VCaP (cell line): ENCODE data around the gene LPP.

Source experiments
- H3K27ac ChIP-seq: fragments of 450-650 bp; 2 replicates; pipeline ENCODE4 v1.5.1; 2017
- TF ChIP-seq, protein P1 (sequence below): fragments of 450-650 bp; conservative IDR thresholded peaks from 2 replicates; pipeline ENCODE4 v1.5.1; 2017; ENCODE audit warnings: mild to moderate bottlenecking, moderate library complexity

The LPP gene

GRCh38 chr3:188212308-188212969 is 58.5 kb downstream of the LPP start:
- TF ChIP-seq, protein P1, sequence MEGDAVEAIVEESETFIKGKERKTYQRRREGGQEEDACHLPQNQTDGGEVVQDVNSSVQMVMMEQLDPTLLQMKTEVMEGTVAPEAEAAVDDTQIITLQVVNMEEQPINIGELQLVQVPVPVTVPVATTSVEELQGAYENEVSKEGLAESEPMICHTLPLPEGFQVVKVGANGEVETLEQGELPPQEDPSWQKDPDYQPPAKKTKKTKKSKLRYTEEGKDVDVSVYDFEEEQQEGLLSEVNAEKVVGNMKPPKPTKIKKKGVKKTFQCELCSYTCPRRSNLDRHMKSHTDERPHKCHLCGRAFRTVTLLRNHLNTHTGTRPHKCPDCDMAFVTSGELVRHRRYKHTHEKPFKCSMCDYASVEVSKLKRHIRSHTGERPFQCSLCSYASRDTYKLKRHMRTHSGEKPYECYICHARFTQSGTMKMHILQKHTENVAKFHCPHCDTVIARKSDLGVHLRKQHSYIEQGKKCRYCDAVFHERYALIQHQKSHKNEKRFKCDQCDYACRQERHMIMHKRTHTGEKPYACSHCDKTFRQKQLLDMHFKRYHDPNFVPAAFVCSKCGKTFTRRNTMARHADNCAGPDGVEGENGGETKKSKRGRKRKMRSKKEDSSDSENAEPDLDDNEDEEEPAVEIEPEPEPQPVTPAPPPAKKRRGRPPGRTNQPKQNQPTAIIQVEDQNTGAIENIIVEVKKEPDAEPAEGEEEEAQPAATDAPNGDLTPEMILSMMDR, result no peak
- peak overlapping the region; percentile 77; the same call in 1 of the 2 replicates for H3K27ac ChIP-seq

DNA sequence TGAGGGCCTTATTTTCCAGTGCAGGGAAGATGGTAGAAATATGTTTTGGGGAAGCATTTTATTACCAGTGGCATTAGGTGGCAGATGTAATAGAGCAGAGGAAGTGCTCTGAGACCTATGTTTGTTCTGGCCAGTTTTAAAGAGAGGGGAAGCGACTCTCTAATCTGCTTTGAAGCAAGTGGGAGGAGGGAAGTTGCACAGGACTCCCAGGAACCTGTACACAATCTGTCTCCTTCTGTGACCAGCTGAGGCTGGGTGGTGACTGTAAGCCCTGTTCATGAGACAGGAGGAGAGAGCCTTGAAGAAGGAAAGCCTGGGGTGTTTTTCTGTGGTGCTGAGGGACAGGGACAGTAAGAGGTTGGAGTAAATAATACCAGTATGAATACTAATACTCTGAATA is 60.5 kb downstream of the LPP start:
- peak overlapping the region; percentile 48 for H3K27ac ChIP-seq
- TF ChIP-seq, protein P1, result no peak

- TF ChIP-seq, protein P1, result no peak
- no peak overlapping the region for H3K27ac ChIP-seq
These were observed 61.2 kb downstream of the LPP start for GRCh38 chr3:188215129-188215528.

- TF ChIP-seq, protein P1, result no peak
- no peak overlapping the region for H3K27ac ChIP-seq
These were observed 63.1 kb downstream of the LPP start for GRCh38 chr3:188217011-188217463.

- no peak overlapping the region for H3K27ac ChIP-seq
- TF ChIP-seq, protein P1, result no peak
These were observed 63.8 kb downstream of the LPP start for GRCh38 chr3:188217726-188218125.

DNA sequence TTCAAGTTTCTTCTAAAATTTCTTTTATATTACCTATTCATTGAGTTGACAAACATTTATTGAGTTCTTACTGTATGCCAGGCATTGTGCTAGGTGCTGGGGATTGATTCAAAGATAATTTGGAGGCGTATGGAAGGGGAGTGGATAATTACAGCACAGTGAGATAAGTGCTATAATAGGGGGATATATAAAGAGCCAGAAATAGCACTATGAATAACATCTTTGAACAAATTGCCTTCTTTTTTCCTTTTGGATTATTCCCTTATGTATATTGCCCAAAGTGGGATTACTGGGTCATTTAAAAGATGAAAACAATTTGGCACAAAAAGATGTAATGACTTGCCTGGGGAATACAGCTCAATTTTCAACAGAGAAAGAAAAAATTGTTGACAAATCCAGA is 64.6 kb downstream of the LPP start:
- no peak overlapping the region for H3K27ac ChIP-seq
- TF ChIP-seq, protein P1, result no peak

GRCh38 chr3:188219147-188219546 is 65.2 kb downstream of the LPP start:
- no peak overlapping the region for H3K27ac ChIP-seq
- TF ChIP-seq, protein P1, result no peak
